SK-N-SH (cell line): Measurements from ENCODE around the gene PIEZO2. TPM values are rescaled to one million over a fixed set of nuclear protein-coding genes. Genes with fewer than 3 reads are reported as not detected.

Experiments used
- CTCF ChIA-PET: fragments of 300-600, 350-600 bp; formaldehyde crosslinking; extraction: SDS; loops from one replicate; lab custom pipeline; 2021; lab: Yijun Ruan, JAX
- POLR2A ChIA-PET: fragments of 350-600 bp; sonication (Branson Sonifier 250); formaldehyde crosslinking; extraction: SDS; loops from one replicate; lab custom pipeline; 2020; ENCODE audit warnings: antibody characterized with exemption, inconsistent platforms; lab: Yijun Ruan, JAX
- DNase-seq: peaks from one replicate; pipeline ENCODE4 v3.0.0; 2012
- H2AFZ ChIP-seq: fragments of 200-600 bp; sonication (generic); 2 replicates; pipeline ENCODE4 v1.8.1; 2016; ENCODE audit warnings: antibody characterized with exemption, mild to moderate bottlenecking, low read depth
- H3F3A ChIP-seq: fragments of 200-600 bp; sonication (generic); replicated peaks from 2 replicates; pipeline ENCODE3; 2016; ENCODE audit warnings: antibody characterized with exemption, mild to moderate bottlenecking; ENCODE audit not compliant: insufficient read depth
- H3K27ac ChIP-seq, 2 experiments: fragments of 200-500 bp in 1 of 2; fragments of 200-600 bp in 1 of 2; sonication (Bioruptor generic) in 1 of 2; sonication (generic), shearing (Covaris generic) in 1 of 2; 2 replicates each; pipeline versions ENCODE4 v1.5.1 to v1.6.1; 2014 to 2016; ENCODE audit warnings: low read depth in 2 of 2, inconsistent platforms in 1 of 2, low read length in 1 of 2, mild to moderate bottlenecking in 1 of 2, mixed read lengths in 1 of 2
- H3K27me3 ChIP-seq: fragments of 200-600 bp; sonication (generic), shearing (Covaris generic); 2 replicates; pipeline ENCODE4 v1.6.1; 2016; ENCODE audit warnings: mixed run types; ENCODE audit not compliant: insufficient read depth
- H3K36me3 ChIP-seq, 2 experiments: fragments of 200-500 bp in 1 of 2; fragments of 200-600 bp in 1 of 2; sonication (Bioruptor generic) in 1 of 2; sonication (generic) in 1 of 2; replicated peaks in 1 of 2; 2 replicates each; pipeline versions ENCODE3 to v1.5.1; 2014 to 2016; ENCODE audit warnings: low read length in 1 of 2, mild to moderate bottlenecking in 1 of 2; ENCODE audit not compliant: insufficient read depth in 2 of 2, control insufficient read depth in 1 of 2
- H3K4me1 ChIP-seq, 2 experiments: fragments of 200-500 bp in 1 of 2; fragments of 200-600 bp in 1 of 2; sonication (Bioruptor generic) in 1 of 2; sonication (generic), shearing (Covaris generic) in 1 of 2; 2 replicates each; pipeline versions ENCODE4 v1.5.1 to v1.6.1; 2014 to 2016; ENCODE audit warnings: low read depth in 1 of 2, low read length in 1 of 2, mixed run types in 1 of 2; ENCODE audit not compliant: insufficient read depth in 2 of 2, control insufficient read depth in 1 of 2
- H3K4me2 ChIP-seq: fragments of 200-600 bp; sonication (generic), shearing (Covaris generic); 2 replicates; pipeline ENCODE4 v1.6.1; 2017; ENCODE audit warnings: mixed run types
- H3K4me3 ChIP-seq, 2 experiments: fragments of 200-500 bp in 1 of 2; fragments of 200-600 bp in 1 of 2; sonication (Bioruptor generic) in 1 of 2; sonication (generic), shearing (Covaris generic) in 1 of 2; 2 replicates each; pipeline versions ENCODE4 v1.5.1 to v1.8.1; 2014 to 2016; ENCODE audit warnings: low read depth in 2 of 2, inconsistent platforms in 1 of 2, low read length in 1 of 2, mild to moderate bottlenecking in 1 of 2, mixed read lengths in 1 of 2, moderate library complexity in 1 of 2
- H3K79me2 ChIP-seq: fragments of 200-600 bp; sonication (generic); 2 replicates; pipeline ENCODE4 v1.8.1; 2017; ENCODE audit warnings: mild to moderate bottlenecking; ENCODE audit not compliant: insufficient read depth
- H3K9ac ChIP-seq: fragments of 200-600 bp; sonication (generic); 2 replicates; pipeline ENCODE4 v1.6.1; 2017; ENCODE audit warnings: mixed run types
- H3K9me2 ChIP-seq: fragments of 200-600 bp; sonication (generic); 2 replicates; pipeline ENCODE4 v1.6.1; 2017; ENCODE audit warnings: mixed run types
- H3K9me3 ChIP-seq: fragments of 200-600 bp; sonication (generic); 2 replicates; pipeline ENCODE4 v1.6.1; 2017; ENCODE audit warnings: mixed run types, mild to moderate bottlenecking, moderate library complexity
- H4K20me1 ChIP-seq: fragments of 200-600 bp; sonication (generic); 2 replicates; pipeline ENCODE4 v1.6.1; 2017; ENCODE audit warnings: mild to moderate bottlenecking, mixed run types; ENCODE audit not compliant: insufficient read depth
- EZH2phosphoT487 ChIP-seq: fragments of 200-600 bp; sonication (generic); IDR thresholded peaks from 2 replicates; pipeline ENCODE4 v1.6.1; 2017; ENCODE audit warnings: low read depth, mixed run types, mild to moderate bottlenecking, antibody characterized with exemption, moderate library complexity, borderline replicate concordance
- FOXJ3 ChIP-seq: sonication (generic); formaldehyde crosslinking; IDR thresholded peaks from 2 replicates; pipeline ENCODE4 v1.5.1; 2020; ENCODE audit warnings: mild to moderate bottlenecking, missing genetic modification reagents
- GABPA ChIP-seq: IDR thresholded peaks from 2 replicates; pipeline ENCODE4 v1.4.0; 2012; ENCODE audit warnings: low read depth, mild to moderate bottlenecking
- NFIC ChIP-seq: IDR thresholded peaks from 2 replicates; pipeline ENCODE4 v1.4.0; 2012; ENCODE audit warnings: borderline replicate concordance
- NRF1 ChIP-seq: IDR thresholded peaks from 2 replicates; pipeline ENCODE4 v1.6.1; 2012; ENCODE audit warnings: low read depth, mild to moderate bottlenecking, low read length
- RFX5 ChIP-seq: IDR thresholded peaks from 2 replicates; pipeline ENCODE4 v1.6.1; 2012; ENCODE audit warnings: mild to moderate bottlenecking, improper control_type of control experiment, low read length
- SIN3A ChIP-seq: IDR thresholded peaks from 2 replicates; pipeline ENCODE4 v1.6.1; 2012; ENCODE audit warnings: low read depth, mild to moderate bottlenecking, low read length, moderate library complexity, borderline replicate concordance
- YY1 ChIP-seq: IDR thresholded peaks from 2 replicates; pipeline ENCODE4 v1.4.0; 2012; ENCODE audit warnings: low read depth, mild to moderate bottlenecking
- WGBS: methylation state at CpG from one replicate; pipeline ENCODE4 v1.1.6; 2017; ENCODE audit warnings: low lambda C conversion rate; 5-methylcytosine and 5-hydroxymethylcytosine counted together
- polyA plus RNA-seq, 3 experiments: library from polyadenylated mRNA; depleted of rRNA; stranded (reverse); fragments of >200 nt; gene quantifications; 2 replicates each; pipeline ENCODE4 v1.2.3, GENCODE V29; 2012
- TF ChIP-seq, protein P1 (sequence below): IDR thresholded peaks from 2 replicates; pipeline ENCODE4 v1.6.1; 2012; ENCODE audit warnings: mild to moderate bottlenecking, low read depth, low read length, moderate library complexity
- TF ChIP-seq, protein P2 (sequence below): fragments of 200-600 bp; sonication (generic); IDR thresholded peaks from 2 replicates; pipeline ENCODE4 v1.6.1; 2017; ENCODE audit warnings: antibody characterized with exemption, mild to moderate bottlenecking, moderate library complexity
- TF ChIP-seq, protein P3 (sequence below): fragments of 150-350 bp; IDR thresholded peaks from 2 replicates; pipeline ENCODE4 v1.6.1; 2017; ENCODE audit warnings: antibody characterized with exemption, low read length, low read depth, borderline replicate concordance

The PIEZO2 gene
- polyA plus RNA-seq, 1 of the 3 experiments (the other 2 are of a cell fraction) = not detected

DNA sequence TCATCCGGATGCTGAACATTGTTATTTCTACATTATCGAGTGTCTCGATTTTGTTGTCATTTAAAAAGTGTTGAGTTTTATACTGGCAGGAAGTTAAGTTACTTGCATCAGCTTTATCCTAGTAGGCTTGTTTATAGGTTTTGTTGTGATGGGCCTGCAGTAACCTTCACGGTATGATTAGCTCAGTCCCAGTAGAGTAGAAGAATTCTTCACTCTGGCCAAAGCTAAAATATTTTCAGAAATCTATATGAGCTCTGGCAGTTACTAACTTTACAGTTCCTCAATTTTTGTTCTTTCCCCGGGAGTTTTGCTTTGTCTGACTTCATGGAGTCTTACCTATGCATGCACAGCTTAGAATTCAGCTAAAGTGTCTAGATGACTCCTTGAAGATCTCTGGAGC is 328.7 kb downstream of the PIEZO2 start (continued):
- TF ChIP-seq, protein P1, sequence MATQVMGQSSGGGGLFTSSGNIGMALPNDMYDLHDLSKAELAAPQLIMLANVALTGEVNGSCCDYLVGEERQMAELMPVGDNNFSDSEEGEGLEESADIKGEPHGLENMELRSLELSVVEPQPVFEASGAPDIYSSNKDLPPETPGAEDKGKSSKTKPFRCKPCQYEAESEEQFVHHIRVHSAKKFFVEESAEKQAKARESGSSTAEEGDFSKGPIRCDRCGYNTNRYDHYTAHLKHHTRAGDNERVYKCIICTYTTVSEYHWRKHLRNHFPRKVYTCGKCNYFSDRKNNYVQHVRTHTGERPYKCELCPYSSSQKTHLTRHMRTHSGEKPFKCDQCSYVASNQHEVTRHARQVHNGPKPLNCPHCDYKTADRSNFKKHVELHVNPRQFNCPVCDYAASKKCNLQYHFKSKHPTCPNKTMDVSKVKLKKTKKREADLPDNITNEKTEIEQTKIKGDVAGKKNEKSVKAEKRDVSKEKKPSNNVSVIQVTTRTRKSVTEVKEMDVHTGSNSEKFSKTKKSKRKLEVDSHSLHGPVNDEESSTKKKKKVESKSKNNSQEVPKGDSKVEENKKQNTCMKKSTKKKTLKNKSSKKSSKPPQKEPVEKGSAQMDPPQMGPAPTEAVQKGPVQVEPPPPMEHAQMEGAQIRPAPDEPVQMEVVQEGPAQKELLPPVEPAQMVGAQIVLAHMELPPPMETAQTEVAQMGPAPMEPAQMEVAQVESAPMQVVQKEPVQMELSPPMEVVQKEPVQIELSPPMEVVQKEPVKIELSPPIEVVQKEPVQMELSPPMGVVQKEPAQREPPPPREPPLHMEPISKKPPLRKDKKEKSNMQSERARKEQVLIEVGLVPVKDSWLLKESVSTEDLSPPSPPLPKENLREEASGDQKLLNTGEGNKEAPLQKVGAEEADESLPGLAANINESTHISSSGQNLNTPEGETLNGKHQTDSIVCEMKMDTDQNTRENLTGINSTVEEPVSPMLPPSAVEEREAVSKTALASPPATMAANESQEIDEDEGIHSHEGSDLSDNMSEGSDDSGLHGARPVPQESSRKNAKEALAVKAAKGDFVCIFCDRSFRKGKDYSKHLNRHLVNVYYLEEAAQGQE = no peak

DNA sequence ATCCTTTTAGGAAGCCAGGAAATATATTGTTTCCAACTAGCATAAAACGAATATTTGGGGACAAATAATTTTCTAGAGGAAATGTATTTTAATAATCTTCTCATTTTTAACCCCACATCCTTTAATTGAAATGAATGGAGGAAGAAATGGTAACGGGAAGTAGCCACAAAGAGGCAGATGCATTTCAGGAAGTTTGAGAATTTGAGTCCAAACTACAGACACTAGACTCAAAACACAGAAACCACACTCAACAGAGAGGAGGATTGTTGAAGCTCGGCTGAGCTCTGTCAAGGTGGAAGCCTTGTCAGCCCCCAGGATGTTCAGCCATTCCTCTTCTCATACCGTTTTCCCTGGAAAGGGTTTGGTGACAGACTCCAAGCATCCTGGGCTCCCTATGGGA is 335.0 kb downstream of the PIEZO2 start:
- Histone ChIP-seq H3K79me2 (no peaks in the 10 kb centered on the region), H3K27me3 (peaks cover 21% of the 10 kb centered on the region; the same call in 1 of the 2 replicates), H4K20me1 (no peaks in the 10 kb centered on the region), H3K9ac (no peak overlapping the region), H3K9me3 (no peaks in the 10 kb centered on the region), H3K36me3 (no peaks in the 10 kb centered on the region), H3F3A (no peaks in the 10 kb centered on the region), H3K9me2 (no peaks in the 10 kb centered on the region), H3K4me2 (no peak overlapping the region), H3K4me1 (no peaks in the 10 kb centered on the region), H3K27ac (no peak overlapping the region), H3K4me3 (no peak overlapping the region), H2AFZ (no peak overlapping the region)
- POLR2A ChIA-PET = no interaction called here
- TF ChIP-seq YY1 = no peak
- no peak for TF ChIP-seq NRF1
- no peak for TF ChIP-seq SIN3A
- no peak for TF ChIP-seq RFX5
- TF ChIP-seq, protein P2, sequence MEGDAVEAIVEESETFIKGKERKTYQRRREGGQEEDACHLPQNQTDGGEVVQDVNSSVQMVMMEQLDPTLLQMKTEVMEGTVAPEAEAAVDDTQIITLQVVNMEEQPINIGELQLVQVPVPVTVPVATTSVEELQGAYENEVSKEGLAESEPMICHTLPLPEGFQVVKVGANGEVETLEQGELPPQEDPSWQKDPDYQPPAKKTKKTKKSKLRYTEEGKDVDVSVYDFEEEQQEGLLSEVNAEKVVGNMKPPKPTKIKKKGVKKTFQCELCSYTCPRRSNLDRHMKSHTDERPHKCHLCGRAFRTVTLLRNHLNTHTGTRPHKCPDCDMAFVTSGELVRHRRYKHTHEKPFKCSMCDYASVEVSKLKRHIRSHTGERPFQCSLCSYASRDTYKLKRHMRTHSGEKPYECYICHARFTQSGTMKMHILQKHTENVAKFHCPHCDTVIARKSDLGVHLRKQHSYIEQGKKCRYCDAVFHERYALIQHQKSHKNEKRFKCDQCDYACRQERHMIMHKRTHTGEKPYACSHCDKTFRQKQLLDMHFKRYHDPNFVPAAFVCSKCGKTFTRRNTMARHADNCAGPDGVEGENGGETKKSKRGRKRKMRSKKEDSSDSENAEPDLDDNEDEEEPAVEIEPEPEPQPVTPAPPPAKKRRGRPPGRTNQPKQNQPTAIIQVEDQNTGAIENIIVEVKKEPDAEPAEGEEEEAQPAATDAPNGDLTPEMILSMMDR = no peak
- no peak for TF ChIP-seq NFIC
- no peak for TF ChIP-seq GABPA
- no peak for TF ChIP-seq EZH2phosphoT487
- TF ChIP-seq FOXJ3 (CRISPR knock-in tag) = no peak
- TF ChIP-seq, protein P3, sequence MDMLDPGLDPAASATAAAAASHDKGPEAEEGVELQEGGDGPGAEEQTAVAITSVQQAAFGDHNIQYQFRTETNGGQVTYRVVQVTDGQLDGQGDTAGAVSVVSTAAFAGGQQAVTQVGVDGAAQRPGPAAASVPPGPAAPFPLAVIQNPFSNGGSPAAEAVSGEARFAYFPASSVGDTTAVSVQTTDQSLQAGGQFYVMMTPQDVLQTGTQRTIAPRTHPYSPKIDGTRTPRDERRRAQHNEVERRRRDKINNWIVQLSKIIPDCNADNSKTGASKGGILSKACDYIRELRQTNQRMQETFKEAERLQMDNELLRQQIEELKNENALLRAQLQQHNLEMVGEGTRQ = no peak
- CTCF ChIA-PET = no interaction called here
- WGBS = under 1% methylated on average over 4 of the region's 4 CpGs
- DNase-seq = no peak
